NOMO-1 (cell line): ENCODE results near the gene TOMM70.
"Not testable (repeated sequence)": the region's sequence is repeated elsewhere in the genome, so short reads cannot be mapped to it uniquely, and the experiment has no call there.

Experiments
- DNase-seq, 2 experiments: peaks; one replicate each; lab custom pipeline; 2025; ENCODE audit not compliant: unreplicated experiment in 2 of 2; lab: John Stamatoyannopoulos, UW

Gene TOMM70

GRCh38 chr3:100330651-100331050 lies 70.2 kb downstream of the TOMM70 start:
- no peak for DNase-seq

DNA sequence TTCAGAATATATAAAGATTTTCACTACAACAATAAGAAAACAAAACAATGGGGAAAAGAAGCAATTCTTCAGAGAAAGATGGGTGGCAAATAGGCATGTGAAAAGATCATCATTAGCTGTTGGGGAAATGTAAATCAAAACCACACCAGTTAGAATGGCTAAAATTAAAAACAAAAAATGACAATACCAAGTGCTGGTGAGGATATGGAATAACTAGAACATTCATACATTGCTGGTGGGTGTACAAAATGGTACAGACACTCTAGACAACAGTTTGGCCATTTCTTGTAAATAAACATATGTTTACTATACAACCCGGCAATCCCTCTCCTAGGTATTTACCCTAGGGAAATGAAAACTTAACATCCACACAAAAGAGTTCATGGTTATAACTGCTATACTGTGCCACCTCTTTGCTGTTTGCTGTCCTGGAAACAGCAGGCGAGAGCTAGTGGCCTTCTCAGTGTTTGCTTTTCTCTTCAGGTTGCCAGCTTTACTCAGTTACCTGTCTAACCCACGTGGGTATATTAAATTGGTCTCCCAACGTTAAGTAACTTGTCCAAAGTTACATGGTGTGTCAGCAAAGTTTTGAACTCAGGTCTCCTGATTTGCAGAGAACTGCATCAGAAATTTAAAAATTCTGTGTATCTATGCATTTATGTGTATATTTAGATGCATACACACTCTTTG lies 70.9 kb downstream of the TOMM70 start:
- no peak for DNase-seq

DNA sequence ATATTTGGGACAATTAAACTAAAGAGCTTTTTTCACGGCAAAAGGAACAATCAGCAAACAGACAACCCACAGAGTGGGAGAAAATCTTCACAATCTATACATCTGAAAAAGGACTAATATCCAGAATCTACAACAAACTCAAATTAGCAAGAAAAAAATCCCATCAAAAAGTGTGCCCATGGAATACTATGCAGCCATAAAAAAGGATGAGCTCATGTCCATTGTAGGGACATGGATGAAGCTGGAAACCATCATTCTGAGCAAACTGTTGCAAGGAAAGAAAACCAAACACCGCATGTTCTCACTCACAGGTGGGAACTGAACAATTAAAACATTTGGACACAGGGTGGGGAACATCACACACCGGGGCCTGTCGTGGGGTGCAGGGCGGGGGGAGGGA lies 73.5 kb downstream of the TOMM70 start:
- not testable (repeated sequence) for DNase-seq

- no peak for DNase-seq
Observed at GRCh38 chr3:100325827-100326226, 75.1 kb downstream of the TOMM70 start.

- no peak for DNase-seq
Observed at GRCh38 chr3:100324044-100324443, 76.8 kb downstream of the TOMM70 start.

DNA sequence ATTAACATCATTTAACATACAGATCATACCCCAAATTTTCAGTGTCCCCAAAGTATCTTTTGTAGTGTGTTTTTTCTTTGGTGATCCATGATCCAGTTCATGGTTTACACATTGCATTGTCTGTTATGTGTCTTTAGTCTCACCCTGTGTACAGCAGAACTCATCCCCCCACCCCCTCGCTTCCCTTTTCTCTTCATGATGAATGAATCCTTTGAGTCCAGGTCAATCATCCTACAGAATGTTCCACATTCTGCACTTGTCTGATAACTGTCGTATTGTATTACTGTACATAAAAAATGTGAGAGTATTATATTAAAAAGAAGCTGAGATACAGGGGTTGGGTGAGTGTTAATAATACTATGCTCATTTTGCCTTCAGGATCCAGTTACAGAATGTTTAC lies 80.9 kb downstream of the TOMM70 start:
- DNase-seq, result no peak

DNA sequence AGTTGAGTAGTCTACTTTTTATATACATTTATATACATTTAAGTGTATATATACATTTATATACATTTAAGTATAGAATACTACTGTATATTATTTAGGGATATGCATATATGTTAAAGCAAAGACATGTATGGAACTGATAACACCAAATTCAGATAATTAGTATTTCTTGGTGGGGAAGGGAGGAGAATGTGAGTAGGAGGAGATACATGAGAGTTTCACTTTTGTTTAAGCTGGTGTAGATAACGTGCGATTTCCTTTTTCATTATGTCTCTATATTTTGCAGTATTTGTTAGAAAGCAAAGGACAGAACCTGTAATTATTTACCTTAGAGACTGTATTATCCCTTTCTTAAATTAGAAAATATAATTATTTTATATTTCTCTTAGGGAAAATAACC lies 83.0 kb downstream of the TOMM70 start:
- no peak for DNase-seq

- peak; percentile 34 to 50 for DNase-seq
Observed at GRCh38 chr3:100316641-100317069, 84.2 kb downstream of the TOMM70 start.
